ENCODE results near the gene INTS14. TPM values are rescaled to one million over a fixed set of nuclear protein-coding genes. Genes with fewer than 3 reads are reported as not detected.
"Not testable (repeated sequence)": the region's sequence is repeated elsewhere in the genome, so short reads cannot be mapped to it uniquely, and the experiment has no call there.

INTS14 gene
- total RNA-seq, 1 donor from 2014 or later: 41.2 TPM

- DNase-seq (no peak), ATAC-seq (ENCODE audit: low read depth) (no peak)
- Mint-ChIP-seq H3K4me1 (no peaks in the 10 kb centered on the region), H3K27me3 (no peaks in the 10 kb centered on the region), H3K27ac (no peak overlapping the region), H3K9me3 (no peaks in the 10 kb centered on the region), H3K4me3 (no peak overlapping the region), H3K36me3 (ENCODE audit: low read depth) (peaks cover 22% of the 10 kb centered on the region)
- TF ChIP-seq CTCF (IDR thresholded peaks at IDR 0.05): no peak
- ChIA-PET POLR2A (interaction anchor here (0.7 kb wide), 1 partner anchor 7 kb away, joined by 3 read pairs; no protein-coding TSS in a partner anchor), CTCF (no interaction called here)
- intact Hi-C loops (cut with micrococcal nuclease): no loop called here
Observed at GRCh38 chr15:65551183-65551582, 59.7 kb downstream of the INTS14 start.

DNA sequence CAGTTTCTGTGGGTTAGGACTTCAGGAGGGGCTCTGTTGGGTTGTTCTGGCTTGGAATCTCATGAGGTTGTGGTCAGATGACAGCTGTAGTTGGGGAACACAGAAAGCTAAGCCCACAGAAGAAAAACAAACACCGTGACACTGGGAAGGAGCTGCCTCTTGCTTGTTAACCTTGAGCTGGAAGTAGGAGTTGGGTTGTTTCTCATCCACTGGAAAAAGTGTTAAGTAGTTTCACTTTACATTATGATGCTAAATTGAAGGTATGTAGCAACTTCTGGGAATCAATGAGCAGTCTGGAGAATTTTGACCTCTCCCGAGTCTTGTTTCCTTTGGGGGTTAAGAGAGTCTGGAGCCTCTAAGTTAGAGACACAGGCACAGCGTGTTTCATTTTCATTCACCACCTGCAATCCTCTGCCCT lies 60.2 kb downstream of the INTS14 start:
- ChIA-PET CTCF (no interaction called here), POLR2A (no interaction called here)
- no peak for TF ChIP-seq CTCF (IDR thresholded peaks at IDR 0.05)
- no peak overlapping the region for H3K4me3 Mint-ChIP-seq
- intact Hi-C loops (cut with micrococcal nuclease): no loop called here
- H3K27me3 Mint-ChIP-seq: no peaks in the 10 kb centered on the region
- no peaks in the 10 kb centered on the region for H3K4me1 Mint-ChIP-seq
- ATAC-seq (ENCODE audit: low read depth) (no peak), DNase-seq (no peak)
- H3K36me3 Mint-ChIP-seq (ENCODE audit: low read depth): peaks cover 19% of the 10 kb centered on the region
- no peak overlapping the region for H3K27ac Mint-ChIP-seq
- H3K9me3 Mint-ChIP-seq: no peaks in the 10 kb centered on the region

GRCh38 chr15:65549288-65549687 lies 61.6 kb downstream of the INTS14 start:
- H3K4me3 Mint-ChIP-seq; H3K9me3 Mint-ChIP-seq; H3K4me1 Mint-ChIP-seq; CTCF ChIA-PET; ATAC-seq (ENCODE audit: low read depth); H3K27ac Mint-ChIP-seq; H3K36me3 Mint-ChIP-seq (ENCODE audit: low read depth); H3K27me3 Mint-ChIP-seq; DNase-seq; intact Hi-C loops (cut with micrococcal nuclease): not testable (repeated sequence)
- POLR2A ChIA-PET: interaction anchor here (0.7 kb wide), 1 partner anchor 29 kb away, joined by 8 read pairs; no protein-coding TSS in a partner anchor

- CTCF ChIA-PET: no interaction called here
- POLR2A ChIA-PET: interaction anchor here (0.6 kb wide), 1 partner anchor 530 kb away, joined by 3 read pairs; no protein-coding TSS in a partner anchor
- DNase-seq: no peak
- no peak for ATAC-seq (ENCODE audit: low read depth)
- no peaks in the 10 kb centered on the region for H3K27me3 Mint-ChIP-seq
- H3K27ac Mint-ChIP-seq: no peak overlapping the region
- no peaks in the 10 kb centered on the region for H3K36me3 Mint-ChIP-seq (ENCODE audit: low read depth)
- H3K4me1 Mint-ChIP-seq: no peaks in the 10 kb centered on the region
- no peak overlapping the region for H3K4me3 Mint-ChIP-seq
- intact Hi-C loops (cut with micrococcal nuclease): no loop called here
- TF ChIP-seq CTCF (IDR thresholded peaks at IDR 0.05): no peak
- H3K9me3 Mint-ChIP-seq: no peaks in the 10 kb centered on the region
Observed at GRCh38 chr15:65547841-65548240, 63.1 kb downstream of the INTS14 start.

GRCh38 chr15:65541231-65541820 lies 69.6 kb downstream of the INTS14 start:
- Mint-ChIP-seq H3K36me3 (ENCODE audit: low read depth) (peaks cover 2% of the 10 kb centered on the region), H3K4me1 (no peaks in the 10 kb centered on the region), H3K9me3 (no peaks in the 10 kb centered on the region), H3K27me3 (no peaks in the 10 kb centered on the region), H3K4me3 (no peak overlapping the region), H3K27ac (no peak overlapping the region)
- ChIA-PET POLR2A (interaction anchor here (0.6 kb wide), 1 partner anchor 237 kb away, joined by 4 read pairs; the partner anchor contains the start of gene RNU5B-1), CTCF (no interaction called here)
- DNase-seq: no peak
- ATAC-seq (ENCODE audit: low read depth): no peak
- intact Hi-C loops (cut with micrococcal nuclease): no loop called here
- TF ChIP-seq CTCF (IDR thresholded peaks at IDR 0.05): no peak

- DNase-seq (no peak), ATAC-seq (ENCODE audit: low read depth) (no peak)
- Mint-ChIP-seq H3K36me3 (ENCODE audit: low read depth) (peaks cover 2% of the 10 kb centered on the region), H3K27me3 (no peaks in the 10 kb centered on the region), H3K27ac (no peak overlapping the region), H3K4me1 (no peaks in the 10 kb centered on the region), H3K9me3 (no peaks in the 10 kb centered on the region), H3K4me3 (no peak overlapping the region)
- CTCF ChIA-PET: no interaction called here
- no peak for TF ChIP-seq CTCF (IDR thresholded peaks at IDR 0.05)
- intact Hi-C loops (cut with micrococcal nuclease): no loop called here
- POLR2A ChIA-PET: no interaction called here
Observed at GRCh38 chr15:65540314-65540713, 70.6 kb downstream of the INTS14 start.

Data from activated B cell treated with CpG ODN at 0.5 μM for 24 hours (primary cell).